PC-9 (cell line): Measurements from ENCODE around the gene ZNF630. TPM values are rescaled to one million over a fixed set of nuclear protein-coding genes. Genes with fewer than 3 reads are reported as not detected.

Source experiments
- BruUV-seq: library from RNA; stranded (reverse); fragments of 400-500 nt; replicated peaks from 2 replicates; lab custom pipeline; 2021; lab: Mats Ljungman, UMichigan
- CTCF ChIA-PET: fragments of 300-600 bp; sonication (Branson Sonifier 250); formaldehyde crosslinking; loops from one replicate; lab custom pipeline; 2022; ENCODE audit warnings: antibody characterized with exemption; lab: Charles Lee
- POLR2A ChIA-PET: fragments of 300-600 bp; sonication (Branson Sonifier 250); formaldehyde crosslinking; loops from one replicate; lab custom pipeline; 2022; ENCODE audit warnings: antibody characterized with exemption; ENCODE audit not compliant: unreplicated experiment; lab: Charles Lee
- DNase-seq, 2 experiments: peaks; one replicate each; pipeline versions ENCODE4 v3.0.0 to v3.0.0-alpha.2; 2015 to 2022; ENCODE audit warnings: mixed read lengths in 1 of 2
- H2AFZ ChIP-seq: fragments of 200-600 bp; sonication (generic); 2 replicates; pipeline ENCODE4 v1.8.1; 2017; ENCODE audit warnings: antibody characterized with exemption
- H3F3A ChIP-seq: fragments of 200-600 bp; sonication (generic); 2 replicates; pipeline ENCODE4 v1.8.1; 2017; ENCODE audit warnings: antibody characterized with exemption, mild to moderate bottlenecking, low read depth; ENCODE audit not compliant: insufficient read depth
- H3K27ac ChIP-seq: fragments of 200-600 bp; sonication (generic); 2 replicates; pipeline ENCODE4 v1.6.1; 2016; ENCODE audit warnings: mixed run types
- H3K27me3 ChIP-seq: fragments of 200-600 bp; sonication (generic); 2 replicates; pipeline ENCODE4 v1.6.1; 2016; ENCODE audit warnings: low read depth, mixed run types; ENCODE audit not compliant: insufficient read depth
- H3K36me3 ChIP-seq: fragments of 200-600 bp; sonication (generic); 2 replicates; pipeline ENCODE4 v1.6.1; 2016; ENCODE audit warnings: low read depth, mixed run types
- H3K4me1 ChIP-seq: fragments of 200-600 bp; sonication (generic); replicated peaks from 2 replicates; pipeline ENCODE4 v1.6.1; 2016; ENCODE audit warnings: mixed run types; ENCODE audit not compliant: insufficient read depth
- H3K4me2 ChIP-seq: fragments of 200-600 bp; sonication (generic); 2 replicates; pipeline ENCODE4 v1.6.1; 2017; ENCODE audit warnings: mixed run types
- H3K4me3 ChIP-seq: fragments of 200-600 bp; sonication (generic); 2 replicates; pipeline ENCODE4 v1.6.1; 2016; ENCODE audit warnings: mixed run types
- H3K79me2 ChIP-seq: fragments of 200-600 bp; sonication (generic); 2 replicates; pipeline ENCODE4 v1.6.1; 2017; ENCODE audit warnings: low read depth, mixed run types
- H3K9me2 ChIP-seq: fragments of 200-600 bp; sonication (generic); 2 replicates; pipeline ENCODE4 v1.8.1; 2017; ENCODE audit warnings: mild to moderate bottlenecking; ENCODE audit not compliant: insufficient read depth
- H3K9me3 ChIP-seq: fragments of 200-600 bp; sonication (generic); 2 replicates; pipeline ENCODE4 v1.8.1; 2016; ENCODE audit warnings: low read depth; ENCODE audit not compliant: insufficient read depth
- H4K20me1 ChIP-seq: fragments of 200-600 bp; sonication (generic); 2 replicates; pipeline ENCODE4 v1.8.1; 2017; ENCODE audit not compliant: insufficient read depth
- EZH2 ChIP-seq: fragments of 200-600 bp; sonication (generic); IDR thresholded peaks from 2 replicates; pipeline ENCODE4 v1.8.0; 2017; ENCODE audit warnings: antibody characterized with exemption, low read depth
- intact Hi-C: fragments of 100-400 bp; cut with micrococcal nuclease; formaldehyde crosslinking; loops from one replicate; pipeline ENCODE4 v1.10.0; 2022; ENCODE audit not compliant: unreplicated experiment
- total RNA-seq: library from RNA; stranded (reverse); gene quantifications from 2 replicates; pipeline ENCODE4 v1.2.3, GENCODE V29; 2021
- TF ChIP-seq, protein P1 (sequence below): fragments of 200-600 bp; sonication (generic); conservative IDR thresholded peaks from 2 replicates; pipeline ENCODE4 v1.6.1; 2017; ENCODE audit warnings: mixed run types, antibody characterized with exemption, mild to moderate bottlenecking, moderate library complexity

The ZNF630 gene
- total RNA-seq, 1 experiment from 2014 or later, result 3.0 TPM

DNA sequence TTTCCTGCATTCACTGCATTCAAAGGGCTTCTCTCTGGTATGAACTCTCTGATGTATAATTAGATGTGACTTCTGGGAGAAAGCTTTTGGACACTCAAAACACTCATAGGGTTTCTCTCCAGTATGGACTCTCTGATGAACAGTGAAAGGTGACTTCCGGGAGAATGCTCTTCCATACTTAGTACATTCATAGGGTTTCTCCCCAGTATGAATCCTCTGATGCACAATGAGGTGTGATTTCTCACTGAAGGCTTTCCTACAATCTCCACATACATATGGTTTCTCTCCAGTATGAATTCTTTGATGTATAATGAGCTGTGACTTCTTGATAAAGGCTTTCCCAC is 12.2 kb downstream of the ZNF630 start:
- no peak for DNase-seq
- H3K4me2 ChIP-seq, result no peak overlapping the region
- CTCF ChIA-PET, result no interaction called here
- H3K4me1 ChIP-seq, result no peaks in the 10 kb centered on the region
- no peaks in the 10 kb centered on the region for H4K20me1 ChIP-seq
- intact Hi-C loops, result no loop called here
- H3K79me2 ChIP-seq, result no peaks in the 10 kb centered on the region
- H3K36me3 ChIP-seq, result no peaks in the 10 kb centered on the region
- POLR2A ChIA-PET, result no interaction called here
- no peak overlapping the region for H3K4me3 ChIP-seq
- H3K9me3 ChIP-seq, result no peaks in the 10 kb centered on the region
- H2AFZ ChIP-seq, result no peak overlapping the region
- no peaks in the 10 kb centered on the region for H3F3A ChIP-seq
- no peaks in the 10 kb centered on the region for H3K27me3 ChIP-seq
- no peak overlapping the region for H3K27ac ChIP-seq
- TF ChIP-seq EZH2, result no peak
- TF ChIP-seq, protein P1, sequence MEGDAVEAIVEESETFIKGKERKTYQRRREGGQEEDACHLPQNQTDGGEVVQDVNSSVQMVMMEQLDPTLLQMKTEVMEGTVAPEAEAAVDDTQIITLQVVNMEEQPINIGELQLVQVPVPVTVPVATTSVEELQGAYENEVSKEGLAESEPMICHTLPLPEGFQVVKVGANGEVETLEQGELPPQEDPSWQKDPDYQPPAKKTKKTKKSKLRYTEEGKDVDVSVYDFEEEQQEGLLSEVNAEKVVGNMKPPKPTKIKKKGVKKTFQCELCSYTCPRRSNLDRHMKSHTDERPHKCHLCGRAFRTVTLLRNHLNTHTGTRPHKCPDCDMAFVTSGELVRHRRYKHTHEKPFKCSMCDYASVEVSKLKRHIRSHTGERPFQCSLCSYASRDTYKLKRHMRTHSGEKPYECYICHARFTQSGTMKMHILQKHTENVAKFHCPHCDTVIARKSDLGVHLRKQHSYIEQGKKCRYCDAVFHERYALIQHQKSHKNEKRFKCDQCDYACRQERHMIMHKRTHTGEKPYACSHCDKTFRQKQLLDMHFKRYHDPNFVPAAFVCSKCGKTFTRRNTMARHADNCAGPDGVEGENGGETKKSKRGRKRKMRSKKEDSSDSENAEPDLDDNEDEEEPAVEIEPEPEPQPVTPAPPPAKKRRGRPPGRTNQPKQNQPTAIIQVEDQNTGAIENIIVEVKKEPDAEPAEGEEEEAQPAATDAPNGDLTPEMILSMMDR, result no peak
- no TSS peak for BruUV-seq
- H3K9me2 ChIP-seq, result no peaks in the 10 kb centered on the region

DNA sequence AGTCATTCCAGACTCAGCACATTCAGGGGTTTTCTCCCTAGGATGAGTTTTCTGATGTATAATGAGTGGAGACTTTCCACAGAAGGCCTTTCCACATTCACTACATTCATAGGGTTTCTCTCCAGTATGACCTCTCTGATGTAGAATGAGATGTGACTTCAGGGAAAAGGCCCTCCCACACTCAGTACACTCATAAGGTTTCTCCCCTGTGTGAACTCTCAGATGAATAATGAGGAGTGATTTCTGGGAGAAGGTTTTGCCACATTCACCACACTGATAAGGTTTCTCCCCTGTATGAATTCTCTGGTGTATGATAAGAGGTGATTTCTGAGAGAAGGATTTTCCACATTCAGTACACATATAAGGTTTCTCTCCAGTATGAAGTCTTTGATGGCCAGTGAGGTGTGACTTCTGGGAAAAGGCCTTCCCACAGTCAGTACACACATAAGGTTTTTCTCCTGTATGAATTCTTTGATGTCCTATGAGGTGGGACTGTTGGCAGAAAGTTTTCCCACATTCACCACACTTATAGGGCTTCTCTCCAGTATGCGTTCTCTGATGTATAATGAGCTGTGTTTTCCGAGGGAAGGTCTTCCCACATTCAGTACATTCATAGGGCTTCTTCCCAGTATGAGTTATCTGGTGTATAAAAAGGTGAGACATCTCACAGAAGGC is 12.7 kb downstream of the ZNF630 start:
- H3K9me3 ChIP-seq, result no peaks in the 10 kb centered on the region
- TF ChIP-seq, protein P1, result no peak
- no peak for TF ChIP-seq EZH2
- H3K27me3 ChIP-seq, result no peaks in the 10 kb centered on the region
- no peaks in the 10 kb centered on the region for H3K79me2 ChIP-seq
- intact Hi-C loops, result no loop called here
- no peaks in the 10 kb centered on the region for H4K20me1 ChIP-seq
- no peaks in the 10 kb centered on the region for H3F3A ChIP-seq
- H2AFZ ChIP-seq, result no peak overlapping the region
- DNase-seq, result no peak
- H3K36me3 ChIP-seq, result no peaks in the 10 kb centered on the region
- H3K4me1 ChIP-seq, result no peaks in the 10 kb centered on the region
- BruUV-seq, result no TSS peak
- H3K27ac ChIP-seq, result no peak overlapping the region
- CTCF ChIA-PET, result no interaction called here
- H3K9me2 ChIP-seq, result no peaks in the 10 kb centered on the region
- POLR2A ChIA-PET, result no interaction called here
- H3K4me3 ChIP-seq, result no peak overlapping the region
- no peak overlapping the region for H3K4me2 ChIP-seq

DNA sequence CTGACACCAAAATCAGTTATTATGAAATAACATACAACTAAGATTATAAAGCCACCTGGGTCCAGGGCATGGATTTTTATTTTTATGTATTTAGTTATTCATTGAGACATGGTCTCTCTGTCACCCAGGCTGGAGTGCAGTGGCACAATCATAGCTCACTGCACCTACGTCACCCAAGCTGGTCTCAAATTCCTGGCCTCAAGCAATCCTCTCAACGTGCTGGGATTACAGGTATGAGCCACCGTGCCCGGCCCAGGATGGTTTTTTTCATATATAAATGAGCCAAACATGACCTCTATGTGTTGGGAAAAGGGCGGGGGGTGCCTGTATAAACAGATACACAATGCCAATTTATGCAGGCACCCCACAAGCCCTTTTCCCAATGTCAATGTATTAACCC is 24.6 kb downstream of the ZNF630 start:
- Histone ChIP-seq H3K9me2 (no peaks in the 10 kb centered on the region), H3K36me3 (no peaks in the 10 kb centered on the region), H2AFZ (no peak overlapping the region), H3F3A (no peaks in the 10 kb centered on the region), H3K79me2 (no peaks in the 10 kb centered on the region), H3K27me3 (no peaks in the 10 kb centered on the region), H3K4me1 (no peaks in the 10 kb centered on the region), H3K27ac (no peak overlapping the region), H3K4me2 (no peak overlapping the region), H3K4me3 (no peak overlapping the region), H4K20me1 (no peaks in the 10 kb centered on the region), H3K9me3 (no peaks in the 10 kb centered on the region)
- intact Hi-C loops, result no loop called here
- CTCF ChIA-PET, result no interaction called here
- TF ChIP-seq, protein P1, result no peak
- TF ChIP-seq EZH2, result no peak
- peak in 1 of 2 experiments; percentile 11 for DNase-seq
- POLR2A ChIA-PET, result no interaction called here
- BruUV-seq, result no TSS peak
